Skeletal muscle tissue (tissue), 1 donor: Measurements from ENCODE around the gene GALNT14. TPM values are rescaled to one million over a fixed set of nuclear protein-coding genes. Genes with fewer than 3 reads are reported as not detected.

ENCODE experiments used
- total RNA-seq: library from RNA; depleted of rRNA; stranded (reverse); fragments of >200 nt; gene quantifications from one replicate; pipeline ENCODE4 v1.2.3, GENCODE V29; 2014

GALNT14 gene
- total RNA-seq, 1 donor from 2014 or later, result 2.1 TPM

Other genes starting within 250 kb of the GALNT14 start
- not detected for gene CAPN14, start 79.1 kb upstream of the GALNT14 start, total RNA-seq
- 2.6 TPM for gene EHD3, start 95.7 kb upstream of the GALNT14 start, total RNA-seq